Smooth muscle cell (in vitro differentiated cells): ENCODE results near the gene EXOC4. TPM values are rescaled to one million over a fixed set of nuclear protein-coding genes. Genes with fewer than 3 reads are reported as not detected.
A peak's percentile ranks its signal among the peaks of the same experiment; 100 is the strongest.

ENCODE experiments used
- DNase-seq: peaks from one replicate; lab custom pipeline; 2025; ENCODE audit not compliant: unreplicated experiment; lab: John Stamatoyannopoulos, UW
- H2AFZ ChIP-seq: fragments of 200-600 bp; sonication (generic); 2 replicates; pipeline ENCODE4 v1.6.0; 2016; ENCODE audit warnings: antibody characterized with exemption, low read depth, mild to moderate bottlenecking
- H3F3A ChIP-seq: fragments of 200-600 bp; sonication (generic); 2 replicates; pipeline ENCODE4 v1.6.0; 2017; ENCODE audit warnings: antibody characterized with exemption, low read depth
- H3K27ac ChIP-seq: fragments of 200-600 bp; sonication (generic); 2 replicates; pipeline ENCODE4 v1.5.1; 2016; ENCODE audit warnings: low read depth, mild to moderate bottlenecking
- H3K27me3 ChIP-seq: fragments of 200-600 bp; sonication (generic); 2 replicates; pipeline ENCODE4 v1.6.1; 2016; ENCODE audit warnings: low read depth, mild to moderate bottlenecking
- H3K36me3 ChIP-seq: fragments of 200-600 bp; sonication (generic); 2 replicates; pipeline ENCODE4 v1.5.1; 2016; ENCODE audit warnings: low read depth
- H3K4me1 ChIP-seq: fragments of 200-600 bp; sonication (generic); 2 replicates; pipeline ENCODE4 v1.5.1; 2016; ENCODE audit warnings: low read depth
- H3K4me2 ChIP-seq: fragments of 200-600 bp; sonication (generic); 2 replicates; pipeline ENCODE4 v1.6.0; 2016; ENCODE audit warnings: mild to moderate bottlenecking
- H3K4me3 ChIP-seq: fragments of 200-600 bp; sonication (generic); 2 replicates; pipeline ENCODE4 v1.5.1; 2016; ENCODE audit warnings: mild to moderate bottlenecking
- H3K79me2 ChIP-seq: fragments of 200-600 bp; sonication (generic); 2 replicates; pipeline ENCODE4 v1.6.0; 2016; ENCODE audit warnings: low read depth, mild to moderate bottlenecking
- H3K9ac ChIP-seq: fragments of 200-600 bp; sonication (generic); 2 replicates; pipeline ENCODE4 v1.6.0; 2016; ENCODE audit warnings: low read depth
- H3K9me3 ChIP-seq: fragments of 200-600 bp; sonication (generic); replicated peaks from 2 replicates; pipeline ENCODE4 v1.5.1; 2016; ENCODE audit warnings: low read depth
- H4K20me1 ChIP-seq: fragments of 200-600 bp; sonication (generic); 2 replicates; pipeline ENCODE4 v1.6.0; 2016; ENCODE audit warnings: low read depth
- CTCF ChIP-seq: fragments of 200-600 bp; sonication (generic); IDR thresholded peaks from 2 replicates; pipeline ENCODE4 v1.5.1; 2017; ENCODE audit warnings: borderline replicate concordance, mild to moderate bottlenecking, antibody characterized with exemption; ENCODE audit not compliant: insufficient read depth, poor library complexity, severe bottlenecking
- WGBS: methylation state at CpG from one replicate; pipeline ENCODE4 v1.1.7; 2016; ENCODE audit warnings: low lambda C conversion rate; 5-methylcytosine and 5-hydroxymethylcytosine counted together
- polyA plus RNA-seq: library from polyadenylated mRNA; unstranded; fragments of >200 nt; fragmentation: Nextera tagmentation; extraction: Ambion mirVana; gene quantifications from 2 replicates; pipeline ENCODE4 v1.2.1, GENCODE V29; 2016
- total RNA-seq: library from RNA; depleted of rRNA; stranded (reverse); fragments of >200 nt; gene quantifications from 2 replicates; pipeline ENCODE4 v1.2.3, GENCODE V29; 2014

Gene EXOC4
- total and polyA plus RNA-seq, 2 experiments from 2014 or later = 21.5 to 47.1 TPM

GRCh38 chr7:133937786-133938185 is 684.9 kb downstream of the EXOC4 start:
- Histone ChIP-seq H3K9me3 (no peaks in the 10 kb centered on the region), H3K36me3 (no peaks in the 10 kb centered on the region), H3K79me2 (no peaks in the 10 kb centered on the region), H3K9ac (no peak overlapping the region), H2AFZ (no peak overlapping the region), H3K4me2 (no peak overlapping the region), H3K4me1 (peaks cover 8% of the 10 kb centered on the region), H3F3A (peaks cover 8% of the 10 kb centered on the region), H3K27me3 (no peaks in the 10 kb centered on the region), H4K20me1 (no peaks in the 10 kb centered on the region), H3K27ac (no peak overlapping the region), H3K4me3 (no peak overlapping the region)
- DNase-seq = no peak
- TF ChIP-seq CTCF = no peak
- WGBS = 98% methylated on average over 6 of the region's 6 CpGs

- Histone ChIP-seq H3K27ac (no peak overlapping the region), H3K4me2 (no peak overlapping the region), H4K20me1 (no peaks in the 10 kb centered on the region), H3F3A (peaks cover 8% of the 10 kb centered on the region), H3K79me2 (no peaks in the 10 kb centered on the region), H3K9ac (no peak overlapping the region), H3K4me1 (no peaks in the 10 kb centered on the region), H2AFZ (no peak overlapping the region), H3K36me3 (no peaks in the 10 kb centered on the region), H3K4me3 (no peak overlapping the region), H3K27me3 (no peaks in the 10 kb centered on the region), H3K9me3 (no peaks in the 10 kb centered on the region)
- 54% methylated on average over 1 of the region's 1 CpG for WGBS
- no peak for TF ChIP-seq CTCF
- DNase-seq = no peak
These were observed 687.5 kb downstream of the EXOC4 start for GRCh38 chr7:133940368-133940767.

GRCh38 chr7:133941496-133941895 is 688.6 kb downstream of the EXOC4 start:
- no peaks in the 10 kb centered on the region for H3K9me3 ChIP-seq
- H3K27ac ChIP-seq = peak overlapping the region; percentile 24
- H2AFZ ChIP-seq = no peak overlapping the region
- H3K36me3 ChIP-seq = no peaks in the 10 kb centered on the region
- TF ChIP-seq CTCF = no peak
- no peak for DNase-seq
- H3K27me3 ChIP-seq = no peaks in the 10 kb centered on the region
- H4K20me1 ChIP-seq = no peaks in the 10 kb centered on the region
- no peaks in the 10 kb centered on the region for H3K4me1 ChIP-seq
- H3K79me2 ChIP-seq = no peaks in the 10 kb centered on the region
- no peak overlapping the region for H3K9ac ChIP-seq
- H3K4me3 ChIP-seq = no peak overlapping the region
- peak overlapping the region; percentile 13 for H3K4me2 ChIP-seq
- peaks cover 8% of the 10 kb centered on the region for H3F3A ChIP-seq
- WGBS = 11% methylated on average over 2 of the region's 2 CpGs

- no peak for TF ChIP-seq CTCF
These were observed 692.6 kb downstream of the EXOC4 start for GRCh38 chr7:133945497-133945896.

More at GRCh38 chr7:133945497-133945896, 692.6 kb downstream of the EXOC4 start:
- no peak for DNase-seq
- Histone ChIP-seq H3K9ac (no peak overlapping the region), H3K36me3 (no peaks in the 10 kb centered on the region), H4K20me1 (no peaks in the 10 kb centered on the region), H2AFZ (no peak overlapping the region), H3K4me3 (no peak overlapping the region), H3K4me1 (no peaks in the 10 kb centered on the region), H3K27me3 (no peaks in the 10 kb centered on the region), H3K79me2 (no peaks in the 10 kb centered on the region), H3K4me2 (no peak overlapping the region), H3K27ac (no peak overlapping the region), H3F3A (peaks cover 11% of the 10 kb centered on the region), H3K9me3 (no peaks in the 10 kb centered on the region)
- whole genome bisulfite sequencing = 99% methylated on average over 5 of the region's 5 CpGs
